HG03565 (cell line): ENCODE measurements around the gene CXorf58.
"Not testable (repeated sequence)": the region's sequence is repeated elsewhere in the genome, so short reads cannot be mapped to it uniquely, and the experiment has no call there.

ENCODE experiments used
- ATAC-seq: cut with Tn5 transposase; IDR thresholded peaks from one replicate; pipeline ENCODE4 v1.9.1; 2021; ENCODE audit warnings: mild to moderate bottlenecking, moderate library complexity; ENCODE audit not compliant: unreplicated experiment

The CXorf58 gene

DNA sequence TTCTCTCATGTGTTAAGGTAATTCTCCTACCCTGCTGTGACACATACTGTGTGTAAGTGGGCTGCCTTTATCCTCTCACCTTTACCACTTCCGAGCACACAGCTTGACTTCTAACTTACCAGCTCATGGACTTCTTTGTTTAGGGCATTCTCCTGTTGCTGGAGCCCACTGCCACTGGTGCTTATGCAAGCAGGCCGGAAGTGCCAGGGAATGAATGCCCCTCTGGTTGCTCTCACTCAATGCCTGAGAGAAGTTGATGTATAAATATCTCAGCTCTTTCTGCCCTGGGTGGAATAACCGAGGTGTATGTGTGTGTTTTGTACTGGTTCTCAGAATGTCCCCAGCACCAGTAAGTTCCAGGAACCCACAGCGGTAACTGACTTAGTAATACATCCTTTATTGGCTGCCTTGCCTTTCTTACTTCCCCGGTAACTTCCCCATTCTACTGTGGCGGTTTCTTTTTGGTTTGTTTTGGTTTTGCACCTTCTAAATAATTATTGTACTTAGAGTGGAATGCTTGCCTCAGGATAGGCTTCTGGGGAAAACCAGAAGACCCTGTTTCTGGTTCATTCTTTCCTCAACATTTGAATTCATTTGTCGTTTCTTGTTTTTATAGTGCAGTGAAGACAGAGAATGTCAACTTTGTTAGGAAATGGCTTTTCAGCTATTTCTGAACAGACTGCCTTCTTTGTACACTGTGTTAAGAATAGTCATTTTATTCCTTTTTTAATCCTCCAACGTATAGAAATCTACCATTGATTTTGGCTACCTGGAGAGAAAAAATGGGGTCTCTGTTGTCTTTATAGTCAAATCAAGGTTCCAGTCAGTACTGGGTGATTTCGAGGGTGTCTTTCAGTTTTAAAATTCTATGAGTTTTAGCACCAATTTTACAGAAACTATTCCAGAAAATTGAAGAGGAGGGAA, 45.4 kb downstream of the CXorf58 start:
- peak; percentile 90 for ATAC-seq

DNA sequence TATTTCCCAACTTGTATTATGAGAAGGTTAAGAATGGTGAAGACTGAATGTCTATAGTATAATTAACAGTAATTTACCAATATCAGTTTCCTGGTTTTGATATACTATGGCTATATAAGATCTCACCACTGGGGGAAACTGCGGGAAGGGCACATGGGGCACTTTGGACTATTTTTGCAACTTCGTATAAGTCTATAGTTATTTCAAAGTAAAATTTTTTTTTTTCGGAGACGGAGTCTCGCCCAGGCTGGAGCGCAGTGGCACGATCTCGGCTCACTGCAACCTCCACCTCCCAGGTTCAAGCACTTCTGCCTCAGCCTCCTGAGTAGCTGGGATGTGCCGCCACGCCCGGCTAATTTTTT, 46.1 kb downstream of the CXorf58 start:
- no peak for ATAC-seq

- ATAC-seq, result no peak
Observed at GRCh38 chrX:23954396-23954795, 46.6 kb downstream of the CXorf58 start.

- ATAC-seq, result no peak
Observed at GRCh38 chrX:23959781-23960180, 52.0 kb downstream of the CXorf58 start.

DNA sequence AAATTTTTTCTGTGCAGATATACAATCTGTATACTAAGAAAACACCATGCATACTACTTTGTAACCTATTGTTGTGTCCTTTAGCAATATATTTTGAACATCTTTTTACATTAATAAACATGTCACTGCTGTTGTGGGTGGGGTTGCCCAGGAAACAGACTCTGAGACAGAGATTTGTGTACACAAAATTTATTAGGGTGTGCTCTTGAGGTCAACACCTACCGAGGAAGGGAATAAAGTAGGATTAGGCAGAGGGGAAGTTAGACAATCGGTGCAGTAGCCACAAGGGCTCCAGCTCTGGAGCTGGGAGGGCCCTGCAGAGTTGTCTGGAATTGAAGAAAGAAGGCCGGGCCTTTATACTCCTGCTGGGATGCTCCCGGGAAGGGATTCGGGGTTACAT, 56.4 kb downstream of the CXorf58 start:
- ATAC-seq, result no peak

DNA sequence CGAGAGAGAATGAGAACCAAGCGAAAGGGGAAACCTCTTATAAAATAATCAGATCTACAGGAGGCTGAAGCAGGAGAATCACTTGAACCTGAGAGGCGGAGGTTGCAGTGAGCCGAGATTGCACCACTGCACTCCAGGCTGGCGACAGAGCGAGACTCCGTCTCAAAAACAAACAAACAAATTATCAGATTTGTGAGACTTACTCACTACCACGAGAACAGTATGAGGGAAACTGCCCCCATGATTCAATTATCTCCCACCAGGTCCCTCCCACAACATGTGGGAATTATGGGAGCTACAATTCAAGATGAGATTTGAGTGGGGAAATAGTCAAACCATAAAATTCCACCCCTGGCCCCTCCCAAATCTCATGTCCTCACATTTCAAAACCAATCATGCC, 57.8 kb downstream of the CXorf58 start:
- ATAC-seq, result not testable (repeated sequence)

DNA sequence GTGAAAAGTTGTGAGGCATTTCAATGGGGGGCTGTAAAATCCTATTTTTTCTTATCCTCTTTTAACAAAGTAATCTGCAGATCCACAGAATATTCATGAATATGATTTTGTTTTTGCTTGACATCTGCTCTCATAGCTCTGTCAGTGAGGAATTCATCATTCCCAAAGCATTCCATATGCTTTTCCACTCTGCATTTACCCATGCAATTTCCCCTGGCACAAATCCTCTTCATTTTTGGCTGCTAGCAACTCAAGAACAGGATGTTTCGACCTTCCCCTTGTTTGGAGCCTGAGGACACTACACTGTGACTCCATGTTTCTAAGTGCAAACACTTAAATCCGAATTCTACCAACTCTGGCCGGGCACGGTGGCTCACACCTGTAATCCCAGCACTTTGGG, 70.7 kb downstream of the CXorf58 start:
- ATAC-seq, result no peak

DNA sequence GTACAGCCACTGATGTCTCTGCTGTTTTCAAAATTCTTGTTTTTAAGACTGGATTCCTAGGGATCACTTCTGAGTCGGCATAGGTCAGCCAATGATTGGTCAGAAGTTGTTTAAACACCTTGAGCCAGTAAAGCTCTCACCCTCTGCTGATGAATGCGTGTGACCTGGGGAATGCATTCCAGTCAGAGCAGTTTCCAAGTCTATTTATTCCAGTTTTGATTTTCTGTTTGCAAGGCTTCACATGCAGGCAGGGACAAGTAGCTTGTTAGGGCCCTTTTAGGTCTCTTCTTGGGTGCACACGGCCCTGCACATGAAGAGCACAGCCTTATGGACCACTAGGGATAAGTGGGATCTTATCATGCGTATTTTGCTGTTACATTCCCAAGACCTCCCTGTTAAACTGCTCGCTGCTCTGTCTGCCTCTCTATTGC, 72.2 kb downstream of the CXorf58 start:
- no peak for ATAC-seq

- ATAC-seq, result no peak
Observed at GRCh38 chrX:23981222-23981621, 73.4 kb downstream of the CXorf58 start.

DNA sequence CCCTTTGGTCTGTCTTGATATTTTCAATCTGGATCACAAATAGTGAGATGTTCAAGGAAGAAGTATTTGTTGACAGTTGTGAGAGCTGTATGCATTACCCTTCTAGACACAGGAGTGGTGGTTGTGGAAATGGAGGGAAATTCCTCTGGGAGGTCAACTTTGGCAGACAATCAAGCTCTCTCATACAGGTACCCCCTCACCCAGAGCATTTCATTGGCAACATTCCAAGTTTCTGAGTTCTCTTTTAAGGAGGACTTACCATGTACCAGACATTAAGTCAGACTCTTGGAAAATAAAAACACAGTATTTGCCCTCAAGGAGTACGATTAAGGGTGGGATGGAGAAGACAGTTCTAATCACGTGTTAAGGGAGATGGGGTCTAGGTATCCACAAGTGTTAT, 73.9 kb downstream of the CXorf58 start:
- ATAC-seq, result no peak

GRCh38 chrX:23982891-23983290, 75.1 kb downstream of the CXorf58 start:
- no peak for ATAC-seq
